B cell (primary cell): ENCODE results near the gene RDH12. TPM values are rescaled to one million over a fixed set of nuclear protein-coding genes. Genes with fewer than 3 reads are reported as not detected.

Source experiments
- ATAC-seq: fragments of 200-7000 bp; cut with Tn5 transposase; one replicate; pipeline ENCODE4 v1.10.0; 2021; ENCODE audit warnings: low read depth, mild to moderate bottlenecking, moderate number of reproducible peaks, moderate library complexity
- CTCF ChIA-PET: fragments of 350-600 bp; sonication (Branson Sonifier 250); formaldehyde crosslinking; loops from one replicate; lab custom pipeline; 2021; ENCODE audit warnings: antibody characterized with exemption, inconsistent platforms; lab: Charles Lee
- POLR2A ChIA-PET: fragments of 350-600 bp; sonication (Branson Sonifier 250); formaldehyde crosslinking; loops from one replicate; lab custom pipeline; 2021; ENCODE audit warnings: antibody characterized with exemption; lab: Charles Lee
- DNase-seq: peaks from one replicate; pipeline ENCODE4 v3.0.0; 2013
- H2AFZ ChIP-seq: 2 replicates; pipeline ENCODE4 v1.6.1; 2012; ENCODE audit warnings: mild to moderate bottlenecking, low read depth, low read length; ENCODE audit not compliant: insufficient read depth, poor library complexity, severe bottlenecking
- H3K27ac ChIP-seq, 2 donors: 1 replicate in 1 of 2; 2 replicates in 1 of 2; pipeline ENCODE4 v1.5.1; 2012 to 2013; ENCODE audit warnings: low read length in 2 of 2, mild to moderate bottlenecking in 2 of 2, moderate library complexity in 1 of 2
- H3K27me3 ChIP-seq, 4 experiments: fragments of 200-600 bp in 1 of 4; sonication (generic) in 1 of 4; replicated peaks in 1 of 4; 1 replicate in 2 of 4; 2 replicates in 2 of 4; pipeline versions ENCODE4 v1.6.1 to v1.7.0; 2013 to 2016; ENCODE audit warnings: low read length in 3 of 4, mild to moderate bottlenecking in 2 of 4, mixed read lengths in 1 of 4, moderate library complexity in 1 of 4; ENCODE audit not compliant: insufficient read depth in 4 of 4, control insufficient read depth in 3 of 4; ENCODE audit errors: control extremely low read depth in 1 of 4
- H3K36me3 ChIP-seq, 2 experiments: replicated peaks in 1 of 2; 1 replicate in 1 of 2; 2 replicates in 1 of 2; pipeline versions ENCODE4 v1.6.1 to v1.7.1; 2013; ENCODE audit warnings: low read length in 1 of 2; ENCODE audit not compliant: insufficient read depth in 2 of 2, control insufficient read depth in 1 of 2; ENCODE audit errors: control extremely low read depth in 1 of 2, extremely low read depth in 1 of 2
- H3K4me1 ChIP-seq, 2 donors: fragments of 200-600 bp in 1 of 2; sonication (generic) in 1 of 2; 1 replicate in 1 of 2; 2 replicates in 1 of 2; pipeline versions ENCODE4 v1.5.1 to v1.6.1; 2013 to 2017; ENCODE audit warnings: low read length in 2 of 2; ENCODE audit not compliant: control insufficient read depth in 2 of 2, insufficient read depth in 2 of 2
- H3K4me2 ChIP-seq: replicated peaks from 2 replicates; pipeline ENCODE3; 2012; ENCODE audit warnings: mild to moderate bottlenecking, low read depth, low read length; ENCODE audit not compliant: poor library complexity, severe bottlenecking
- H3K4me3 ChIP-seq, 5 experiments: fragments of 200-600 bp in 1 of 5; sonication (generic) in 1 of 5; 1 replicate in 3 of 5; 2 replicates in 2 of 5; pipeline versions ENCODE4 v1.5.1 to v1.7.0; 2011 to 2016; ENCODE audit warnings: low read length in 4 of 5, mild to moderate bottlenecking in 4 of 5, low read depth in 2 of 5, control low read depth in 1 of 5, moderate library complexity in 1 of 5; ENCODE audit not compliant: insufficient read depth in 1 of 5; ENCODE audit errors: control extremely low read depth in 1 of 5, extremely low read depth in 1 of 5
- H3K79me2 ChIP-seq: fragments of 200-600 bp; sonication (generic); one replicate; pipeline ENCODE4 v1.6.0; 2016; ENCODE audit warnings: low read length; ENCODE audit not compliant: control insufficient read depth, insufficient read depth
- H3K9ac ChIP-seq: fragments of 200-600 bp; sonication (generic); 2 replicates; pipeline ENCODE4 v1.6.1; 2017; ENCODE audit warnings: mild to moderate bottlenecking, low read length, moderate library complexity
- H3K9me3 ChIP-seq, 3 donors: one replicate each; pipeline versions ENCODE4 v1.6.1 to v1.7.1; 2013; ENCODE audit warnings: low read length in 2 of 3; ENCODE audit not compliant: control insufficient read depth in 2 of 3, insufficient read depth in 1 of 3; ENCODE audit errors: control extremely low read depth in 1 of 3
- H4K20me1 ChIP-seq: 2 replicates; pipeline ENCODE4 v1.6.0; 2012; ENCODE audit warnings: mild to moderate bottlenecking, low read length; ENCODE audit not compliant: insufficient read depth, control insufficient read depth, poor library complexity, severe bottlenecking
- H3K27ac Mint-ChIP-seq: one replicate; pipeline ENCODE4 v1.8.0; 2021; ENCODE audit warnings: mixed read lengths
- H3K27me3 Mint-ChIP-seq: one replicate; pipeline ENCODE4 v1.8.0; 2021; ENCODE audit warnings: mixed read lengths
- H3K4me1 Mint-ChIP-seq: one replicate; pipeline ENCODE4 v1.8.0; 2021; ENCODE audit warnings: mixed read lengths
- H3K4me3 Mint-ChIP-seq: one replicate; pipeline ENCODE4 v1.8.0; 2021; ENCODE audit warnings: mixed read lengths
- H3K9me3 Mint-ChIP-seq: one replicate; pipeline ENCODE4 v1.8.0; 2022; ENCODE audit warnings: mixed read lengths; ENCODE audit not compliant: insufficient read depth
- CTCF ChIP-seq: fragments of 200-600 bp; IDR thresholded peaks from one replicate; pipeline ENCODE4 v1.8.0; 2022; ENCODE audit warnings: antibody characterized with exemption, mild to moderate bottlenecking
- EZH2 ChIP-seq: IDR thresholded peaks from 2 replicates; pipeline ENCODE4 v1.6.1; 2012; ENCODE audit warnings: borderline replicate concordance, low read depth, mild to moderate bottlenecking, moderate library complexity, low read length; ENCODE audit not compliant: insufficient read depth, poor library complexity, severe bottlenecking
- WGBS: methylation state at CpG from one replicate; pipeline ENCODE4 v1.1.5; 2013; ENCODE audit warnings: missing lambda C conversion rate; ENCODE audit not compliant: insufficient coverage; 5-methylcytosine and 5-hydroxymethylcytosine counted together
- intact Hi-C: fragments of 100-400 bp; cut with micrococcal nuclease; formaldehyde crosslinking; loops from one replicate; pipeline ENCODE4 v1.10.0; 2022
- polyA plus RNA-seq: library from polyadenylated mRNA; depleted of rRNA; stranded (reverse); fragments of >200 nt; gene quantifications from 2 replicates; pipeline ENCODE4 v1.2.3, GENCODE V29; 2012
- total RNA-seq, 2 donors: library from RNA; stranded (reverse); fragments of 120-200 nt in 1 of 2; gene quantifications; 1 replicate in 1 of 2; 2 replicates in 1 of 2; pipeline versions ENCODE4 v1.2.3 to v1.2.4, GENCODE V29; 2013 to 2022

Gene RDH12
- total and polyA plus RNA-seq, 2 donors (not counting 1 experiment from before 2014, with no cell fraction given) = not detected

DNA sequence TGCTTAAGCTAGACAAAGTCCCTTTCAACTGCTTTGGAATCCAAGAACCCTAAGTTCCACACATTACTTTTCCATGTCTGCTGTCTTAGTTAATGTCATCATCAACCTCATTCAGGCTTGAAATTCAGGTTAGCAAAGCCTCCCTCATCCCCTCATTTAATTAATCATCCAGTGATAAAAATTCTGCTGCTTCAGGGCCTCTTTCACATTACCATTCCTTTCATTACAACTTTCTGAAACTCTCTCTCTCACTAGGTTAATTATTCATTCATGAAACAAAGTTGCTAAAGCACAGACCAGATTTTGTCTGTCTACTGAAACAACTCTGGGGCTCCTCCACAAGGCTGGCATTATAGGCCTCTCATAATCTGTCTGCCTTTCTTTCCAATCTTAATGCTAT, 17.8 kb upstream of the RDH12 start:
- Histone ChIP-seq H3K9me3 (no peaks in the 10 kb centered on the region), H3K36me3 (peaks cover 5 to 51% of the 10 kb centered on the region in 2 experiments), H3K79me2 (no peaks in the 10 kb centered on the region), H4K20me1 (no peaks in the 10 kb centered on the region), H3K9ac (no peak overlapping the region), H2AFZ (no peak overlapping the region), H3K4me3 (no peak overlapping the region), H3K27ac (no peak overlapping the region), H3K4me1 (peaks cover 4% of the 10 kb centered on the region in 2 donors), H3K4me2 (no peak overlapping the region), H3K27me3 (no peaks in the 10 kb centered on the region)
- POLR2A ChIA-PET = no interaction called here
- ATAC-seq (no peak), DNase-seq (no peak)
- peaks cover 7% of the 10 kb centered on the region for H3K4me1 Mint-ChIP-seq
- H3K9me3 Mint-ChIP-seq = no peaks in the 10 kb centered on the region
- no peak overlapping the region for H3K4me3 Mint-ChIP-seq
- CTCF ChIA-PET = interaction anchor here (0.6 to 2.2 kb wide), 2 partner anchors 15 to 21 kb away, joined by 4 to 7 read pairs; no protein-coding TSS in a partner anchor
- H3K27ac Mint-ChIP-seq = no peak overlapping the region
- no peaks in the 10 kb centered on the region for H3K27me3 Mint-ChIP-seq
- TF ChIP-seq CTCF = no peak
- no peak for TF ChIP-seq EZH2
- intact Hi-C loops = no loop called here

DNA sequence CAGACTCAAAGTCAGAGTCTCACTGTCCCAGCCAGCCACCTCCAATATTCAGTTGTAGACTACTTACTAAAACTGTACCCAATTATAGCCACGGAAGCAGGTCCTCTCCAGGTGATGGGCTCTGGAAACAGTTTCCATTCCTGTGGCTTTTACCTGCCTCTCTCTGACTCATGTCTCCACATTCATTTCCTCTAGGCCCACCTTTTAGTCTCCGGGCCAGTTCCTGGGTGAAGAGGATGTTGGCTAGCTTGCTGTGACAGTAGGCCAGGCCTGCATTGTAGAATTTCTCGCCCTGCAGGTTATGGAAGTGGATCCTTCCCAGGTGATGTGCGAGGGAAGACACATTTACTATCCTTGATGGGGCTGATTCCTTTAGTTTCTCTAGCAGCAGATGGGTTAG, 11.7 kb upstream of the RDH12 start:
- DNase-seq (no peak), ATAC-seq (no peak)
- H3K9me3 ChIP-seq = no peaks in the 10 kb centered on the region
- ChIA-PET CTCF (interaction anchor here (0.7 to 1.3 kb wide), 3 partner anchors 12 to 106 kb away, joined by 3 to 4 read pairs (median 3); no protein-coding TSS in a partner anchor), POLR2A (interaction anchor here (1.6 kb wide), 1 partner anchor 70 kb away, joined by 3 read pairs; no protein-coding TSS in a partner anchor)
- H3K27me3 ChIP-seq = no peaks in the 10 kb centered on the region
- TF ChIP-seq CTCF (no peak), EZH2 (no peak)
- Mint-ChIP-seq H3K4me1 (peaks cover 9% of the 10 kb centered on the region), H3K27me3 (no peaks in the 10 kb centered on the region), H3K9me3 (no peaks in the 10 kb centered on the region), H3K4me3 (no peak overlapping the region), H3K27ac (no peak overlapping the region)
- peaks cover 6 to 7% of the 10 kb centered on the region in 2 donors for H3K4me1 ChIP-seq
- peaks cover 0 to 54% of the 10 kb centered on the region in 2 experiments for H3K36me3 ChIP-seq
- no peak overlapping the region for H3K27ac ChIP-seq
- peaks cover 25% of the 10 kb centered on the region for H3K79me2 ChIP-seq
- no peak overlapping the region for H3K9ac ChIP-seq
- no peak overlapping the region for H2AFZ ChIP-seq
- H4K20me1 ChIP-seq = no peaks in the 10 kb centered on the region
- H3K4me3 ChIP-seq = no peak overlapping the region
- intact Hi-C loops = loop anchor here (10.0 kb wide), 1 partner anchor 1705 kb away; the partner anchor contains the start of genes ERH and SLC39A9
- WGBS = 100% methylated on average over 1 of the region's 4 CpGs
- no peak overlapping the region for H3K4me2 ChIP-seq
